IMR-90 (cell line): ENCODE measurements around the gene UQCRC1. TPM values are rescaled to one million over a fixed set of nuclear protein-coding genes. Genes with fewer than 3 reads are reported as not detected.

Experiments used
- ATAC-seq: fragments of 200-7000 bp; cut with Tn5 transposase; 2 replicates; pipeline ENCODE4 v1.9.1; 2020; ENCODE audit warnings: low read depth, mild to moderate bottlenecking, moderate library complexity
- BruUV-seq: library from RNA; stranded (reverse); fragments of 400-500 nt; replicated peaks from 2 replicates; lab custom pipeline; 2021; lab: Mats Ljungman, UMichigan
- CTCF ChIA-PET: fragments of 300-600 bp; formaldehyde crosslinking; extraction: SDS; loops from one replicate; lab custom pipeline; 2021; ENCODE audit warnings: antibody characterized with exemption; lab: Yijun Ruan, JAX
- POLR2A ChIA-PET: fragments of 300-600 bp; sonication (Branson Sonifier 250); formaldehyde crosslinking; loops from one replicate; lab custom pipeline; 2022; ENCODE audit warnings: antibody characterized with exemption; ENCODE audit not compliant: unreplicated experiment; lab: Charles Lee
- DNase-seq: peaks from one replicate; pipeline ENCODE4 v3.0.0; 2013
- H2AFZ ChIP-seq: replicated peaks from 2 replicates; pipeline ENCODE3; 2013; ENCODE audit warnings: low read length, mild to moderate bottlenecking; ENCODE audit not compliant: poor library complexity
- H2AK5ac ChIP-seq: 2 replicates; pipeline ENCODE4 v1.6.1; 2013; ENCODE audit warnings: low read depth, low read length, inconsistent platforms
- H2AK9ac ChIP-seq: replicated peaks from 2 replicates; pipeline ENCODE3; 2013; ENCODE audit warnings: mild to moderate bottlenecking, low read depth, low read length, moderate library complexity; ENCODE audit not compliant: poor library complexity
- H2BK120ac ChIP-seq: 2 replicates; pipeline ENCODE4 v1.6.1; 2013; ENCODE audit warnings: low read depth, low read length, inconsistent platforms
- H2BK15ac ChIP-seq: 3 replicates; pipeline ENCODE4 v1.6.1; 2013; ENCODE audit warnings: low read depth, low read length, inconsistent platforms
- H2BK20ac ChIP-seq: 2 replicates; pipeline ENCODE4 v1.6.1; 2013; ENCODE audit warnings: low read depth, mild to moderate bottlenecking, inconsistent platforms, low read length, moderate library complexity
- H2BK5ac ChIP-seq: 2 replicates; pipeline ENCODE4 v1.6.1; 2013; ENCODE audit warnings: mild to moderate bottlenecking, low read depth, low read length, inconsistent platforms; ENCODE audit not compliant: poor library complexity, severe bottlenecking
- H3K14ac ChIP-seq: replicated peaks from 2 replicates; pipeline ENCODE4 v1.6.1; 2013; ENCODE audit warnings: low read depth, low read length, inconsistent platforms
- H3K18ac ChIP-seq: 2 replicates; pipeline ENCODE4 v1.6.1; 2013; ENCODE audit warnings: low read depth, low read length, control low read depth
- H3K23ac ChIP-seq: 2 replicates; pipeline ENCODE4 v1.6.1; 2013; ENCODE audit warnings: low read depth, low read length, inconsistent platforms
- H3K27ac ChIP-seq: 2 replicates; pipeline ENCODE4 v1.5.1; 2013; ENCODE audit warnings: mild to moderate bottlenecking, control low read depth, low read length; ENCODE audit not compliant: insufficient read depth
- H3K27me3 ChIP-seq: 2 replicates; pipeline ENCODE4 v1.6.1; 2013; ENCODE audit warnings: low read length; ENCODE audit not compliant: control insufficient read depth, insufficient read depth
- H3K36me3 ChIP-seq: 2 replicates; pipeline ENCODE4 v1.6.1; 2013; ENCODE audit warnings: low read length, mixed read lengths; ENCODE audit not compliant: control insufficient read depth, insufficient read depth
- H3K4ac ChIP-seq: 2 replicates; pipeline ENCODE4 v1.6.1; 2013; ENCODE audit warnings: low read depth, low read length, inconsistent platforms
- H3K4me1 ChIP-seq: 2 replicates; pipeline ENCODE4 v1.6.1; 2013; ENCODE audit warnings: low read length, mixed read lengths; ENCODE audit not compliant: control insufficient read depth, insufficient read depth
- H3K4me2 ChIP-seq: 2 replicates; pipeline ENCODE4 v1.6.1; 2013; ENCODE audit warnings: low read depth, mild to moderate bottlenecking, control low read depth, low read length, moderate library complexity
- H3K4me3 ChIP-seq: 2 replicates; pipeline ENCODE4 v1.5.1; 2013; ENCODE audit warnings: low read depth, mild to moderate bottlenecking, control low read depth, low read length, moderate library complexity; ENCODE audit not compliant: insufficient read depth
- H3K56ac ChIP-seq: 2 replicates; pipeline ENCODE4 v1.6.1; 2013; ENCODE audit warnings: low read length, inconsistent platforms; ENCODE audit not compliant: insufficient read depth; ENCODE audit errors: extremely low read depth
- H3K79me1 ChIP-seq, 2 experiments: 2 replicates each; pipeline ENCODE4 v1.6.1; 2013; ENCODE audit warnings: low read length in 2 of 2, inconsistent platforms in 1 of 2, low read depth in 1 of 2
- H3K9ac ChIP-seq: 2 replicates; pipeline ENCODE4 v1.6.1; 2013; ENCODE audit warnings: low read depth, low read length, control low read depth
- H3K9me1 ChIP-seq: 2 replicates; pipeline ENCODE4 v1.6.1; 2013; ENCODE audit warnings: low read length, inconsistent platforms; ENCODE audit not compliant: insufficient read depth
- H3K9me3 ChIP-seq: 2 replicates; pipeline ENCODE4 v1.6.1; 2013; ENCODE audit warnings: low read length; ENCODE audit not compliant: control insufficient read depth, insufficient read depth
- H4K20me1 ChIP-seq: 2 replicates; pipeline ENCODE4 v1.6.1; 2013; ENCODE audit warnings: low read length, inconsistent platforms; ENCODE audit not compliant: insufficient read depth
- H4K5ac ChIP-seq: 2 replicates; pipeline ENCODE4 v1.6.1; 2013; ENCODE audit warnings: mild to moderate bottlenecking, low read depth, low read length, control low read depth
- H4K8ac ChIP-seq, 2 experiments: 2 replicates each; pipeline ENCODE4 v1.6.1; 2013; ENCODE audit warnings: low read depth in 2 of 2, low read length in 2 of 2, control low read depth in 1 of 2, inconsistent platforms in 1 of 2
- H4K91ac ChIP-seq: 2 replicates; pipeline ENCODE4 v1.6.1; 2013; ENCODE audit warnings: low read depth, low read length, inconsistent platforms; ENCODE audit not compliant: insufficient read depth
- CHD1 ChIP-seq: IDR thresholded peaks from 2 replicates; pipeline ENCODE4 v1.6.1; 2012; ENCODE audit warnings: low read depth, low read length, improper control_type of control experiment
- FOS ChIP-seq: fragments of 150-350 bp; IDR thresholded peaks from 2 replicates; pipeline ENCODE4 v1.6.1; 2016; ENCODE audit warnings: low read depth, low read length
- MAZ ChIP-seq: IDR thresholded peaks from 2 replicates; pipeline ENCODE4 v1.6.1; 2012; ENCODE audit warnings: low read depth, mild to moderate bottlenecking, low read length, improper control_type of control experiment, moderate library complexity, borderline replicate concordance
- POLR2A ChIP-seq: IDR thresholded peaks from 2 replicates; pipeline ENCODE4 v1.6.1; 2012; ENCODE audit warnings: mild to moderate bottlenecking, low read depth, low read length
- RCOR1 ChIP-seq: IDR thresholded peaks from 2 replicates; pipeline ENCODE4 v1.6.1; 2012; ENCODE audit warnings: mild to moderate bottlenecking, low read length, improper control_type of control experiment; ENCODE audit not compliant: insufficient replicate concordance
- RFX5 ChIP-seq: IDR thresholded peaks from 2 replicates; pipeline ENCODE4 v1.8.0; 2012; ENCODE audit warnings: low read depth, mild to moderate bottlenecking, low read length, moderate library complexity
- whole genome bisulfite sequencing, 2 experiments: methylation state at CpG; one replicate each; pipeline versions ENCODE4 v1.1.5 to v1.1.7; 2013; ENCODE audit warnings: missing lambda C conversion rate in 2 of 2; ENCODE audit not compliant: insufficient read length in 1 of 2; ENCODE audit errors: extremely low coverage in 2 of 2; 5-methylcytosine and 5-hydroxymethylcytosine counted together
- dilution Hi-C: fragments of 300-500 bp; cut with HindIII; formaldehyde crosslinking; loops from one replicate; pipeline ENCODE4 v1.14.3; 2018; ENCODE audit warnings: low sequenced_read_pairs; ENCODE audit not compliant: unreplicated experiment
- in situ Hi-C: fragments of 300-500 bp; cut with MboI; formaldehyde crosslinking; loops from 3 replicates; pipeline ENCODE4 v1.14.3; 2019; ENCODE audit warnings: low sequenced_read_pairs, inconsistent platforms, mixed read lengths
- intact Hi-C: fragments of 100-400 bp; cut with micrococcal nuclease; formaldehyde crosslinking; loops from 2 replicates; pipeline ENCODE4 v1.10.0; 2022
- polyA plus RNA-seq, 3 experiments: library from polyadenylated mRNA; depleted of rRNA; stranded (reverse); fragments of >200 nt; gene quantifications; 2 replicates each; pipeline ENCODE4 v1.2.3, GENCODE V29; 2012; ENCODE audit warnings: low replicate concordance in 1 of 3
- total RNA-seq: library from RNA; depleted of rRNA; stranded (reverse); fragments of >200 nt; gene quantifications from 2 replicates; pipeline ENCODE4 v1.2.3, GENCODE V29; 2012
- TF ChIP-seq, protein P1 (sequence below): fragments of 150-350 bp; IDR thresholded peaks from 2 replicates; pipeline ENCODE4 v1.6.1; 2017; ENCODE audit warnings: mild to moderate bottlenecking, antibody characterized with exemption, low read length, low read depth
- TF ChIP-seq, protein P2 (sequence below): conservative IDR thresholded peaks from 2 replicates; pipeline ENCODE4 v1.5.1; 2012; ENCODE audit warnings: mild to moderate bottlenecking, low read depth, low read length, improper control_type of control experiment

Gene UQCRC1
- total and polyA plus RNA-seq, 2 of the 4 experiments (the other 2 are of a cell fraction), result 474 to 1,365 TPM

DNA sequence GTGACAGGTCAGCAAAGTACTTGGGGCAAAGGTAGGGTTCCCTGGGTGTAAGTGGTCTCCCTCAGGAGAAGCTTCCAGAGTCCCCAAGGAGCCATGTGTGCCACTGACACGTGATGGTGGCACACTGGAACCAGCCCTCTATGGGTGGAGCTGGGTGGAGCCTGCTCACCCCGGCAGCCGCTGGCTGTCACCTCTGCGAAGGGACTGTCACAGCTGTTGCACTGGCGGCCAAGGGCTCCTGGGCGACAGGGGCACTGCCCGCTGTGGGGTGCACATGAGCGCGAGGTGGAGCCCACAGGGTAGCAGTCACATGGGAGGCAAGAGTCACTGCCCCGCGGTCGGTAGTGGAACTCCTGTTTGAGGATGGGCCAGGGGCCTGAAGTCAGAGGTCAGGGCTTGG is 41.3 kb upstream of the UQCRC1 start:
- no peak overlapping the region for H3K18ac ChIP-seq
- H3K9ac ChIP-seq, result no peak overlapping the region
- no peak overlapping the region for H3K23ac ChIP-seq
- no peak overlapping the region for H3K4me3 ChIP-seq
- no peak overlapping the region for H2AK9ac ChIP-seq
- ChIA-PET POLR2A (interaction anchor here (0.6 kb wide), 1 partner anchor 16 kb away, joined by 4 read pairs; no protein-coding TSS in a partner anchor), CTCF (no interaction called here)
- H3K79me1 ChIP-seq, result no peaks in the 10 kb centered on the region
- no peak overlapping the region for H4K91ac ChIP-seq
- no peaks in the 10 kb centered on the region for H3K9me3 ChIP-seq
- no peak overlapping the region for H2AK5ac ChIP-seq
- H2BK15ac ChIP-seq, result no peak overlapping the region
- no peak for ATAC-seq
- no peak overlapping the region for H3K14ac ChIP-seq
- H3K27me3 ChIP-seq, result no peaks in the 10 kb centered on the region; the same call in 1 of the 2 replicates
- H4K20me1 ChIP-seq, result no peaks in the 10 kb centered on the region
- no TSS peak for BruUV-seq
- DNase-seq, result no peak
- no peak overlapping the region for H4K5ac ChIP-seq
- H3K4me2 ChIP-seq, result no peak overlapping the region
- H2AFZ ChIP-seq, result no peak overlapping the region
- no peak overlapping the region for H4K8ac ChIP-seq
- WGBS, 2 experiments, result 76% methylated on average over 12 of the region's 12 CpGs; no CpG with 5 or more reads in 1 of the 2 experiments
- H3K4me1 ChIP-seq, result no peaks in the 10 kb centered on the region
- H3K36me3 ChIP-seq, result no peaks in the 10 kb centered on the region
- no peak overlapping the region for H2BK120ac ChIP-seq
- dilution Hi-C loops, result no loop called here
- intact Hi-C loops, result no loop called here
- no peak overlapping the region for H3K4ac ChIP-seq
- H2BK5ac ChIP-seq, result no peak overlapping the region
- no peak overlapping the region for H2BK20ac ChIP-seq
- in situ Hi-C loops, result no loop called here
- H3K9me1 ChIP-seq, result no peaks in the 10 kb centered on the region
- no peak overlapping the region for H3K27ac ChIP-seq
- H3K56ac ChIP-seq, result no peak overlapping the region
- no peak for TF ChIP-seq POLR2A
- no peak for TF ChIP-seq FOS
- no peak for TF ChIP-seq MAZ
- TF ChIP-seq RFX5, result no peak
- TF ChIP-seq RCOR1, result no peak
- TF ChIP-seq CHD1, result no peak
- TF ChIP-seq, protein P1, sequence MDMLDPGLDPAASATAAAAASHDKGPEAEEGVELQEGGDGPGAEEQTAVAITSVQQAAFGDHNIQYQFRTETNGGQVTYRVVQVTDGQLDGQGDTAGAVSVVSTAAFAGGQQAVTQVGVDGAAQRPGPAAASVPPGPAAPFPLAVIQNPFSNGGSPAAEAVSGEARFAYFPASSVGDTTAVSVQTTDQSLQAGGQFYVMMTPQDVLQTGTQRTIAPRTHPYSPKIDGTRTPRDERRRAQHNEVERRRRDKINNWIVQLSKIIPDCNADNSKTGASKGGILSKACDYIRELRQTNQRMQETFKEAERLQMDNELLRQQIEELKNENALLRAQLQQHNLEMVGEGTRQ, result no peak
- TF ChIP-seq, protein P2, sequence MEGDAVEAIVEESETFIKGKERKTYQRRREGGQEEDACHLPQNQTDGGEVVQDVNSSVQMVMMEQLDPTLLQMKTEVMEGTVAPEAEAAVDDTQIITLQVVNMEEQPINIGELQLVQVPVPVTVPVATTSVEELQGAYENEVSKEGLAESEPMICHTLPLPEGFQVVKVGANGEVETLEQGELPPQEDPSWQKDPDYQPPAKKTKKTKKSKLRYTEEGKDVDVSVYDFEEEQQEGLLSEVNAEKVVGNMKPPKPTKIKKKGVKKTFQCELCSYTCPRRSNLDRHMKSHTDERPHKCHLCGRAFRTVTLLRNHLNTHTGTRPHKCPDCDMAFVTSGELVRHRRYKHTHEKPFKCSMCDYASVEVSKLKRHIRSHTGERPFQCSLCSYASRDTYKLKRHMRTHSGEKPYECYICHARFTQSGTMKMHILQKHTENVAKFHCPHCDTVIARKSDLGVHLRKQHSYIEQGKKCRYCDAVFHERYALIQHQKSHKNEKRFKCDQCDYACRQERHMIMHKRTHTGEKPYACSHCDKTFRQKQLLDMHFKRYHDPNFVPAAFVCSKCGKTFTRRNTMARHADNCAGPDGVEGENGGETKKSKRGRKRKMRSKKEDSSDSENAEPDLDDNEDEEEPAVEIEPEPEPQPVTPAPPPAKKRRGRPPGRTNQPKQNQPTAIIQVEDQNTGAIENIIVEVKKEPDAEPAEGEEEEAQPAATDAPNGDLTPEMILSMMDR, result no peak
